ENCODE results near the gene FCAMR.

DNA sequence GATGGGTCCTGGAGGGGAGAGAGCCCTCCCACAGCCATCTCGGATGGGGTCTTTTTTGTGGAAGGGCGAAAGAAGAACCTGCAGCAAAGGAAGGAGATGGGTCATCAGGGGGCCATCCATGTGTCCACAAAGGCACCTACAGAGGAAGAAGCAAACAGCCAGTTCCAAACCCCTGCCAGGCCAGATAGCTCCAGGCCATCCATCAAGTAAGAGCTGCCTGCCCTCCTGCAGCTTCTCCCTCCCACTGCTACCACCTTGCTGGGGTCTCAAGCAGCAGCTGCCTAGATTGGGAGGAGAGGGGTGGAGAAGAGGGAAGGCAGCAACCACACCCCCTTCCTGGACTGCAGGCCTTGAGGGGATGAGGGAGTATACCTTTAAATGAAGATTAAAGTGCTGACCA is 4.5 kb downstream of the FCAMR start:
- TF ChIP-seq, protein P1, sequence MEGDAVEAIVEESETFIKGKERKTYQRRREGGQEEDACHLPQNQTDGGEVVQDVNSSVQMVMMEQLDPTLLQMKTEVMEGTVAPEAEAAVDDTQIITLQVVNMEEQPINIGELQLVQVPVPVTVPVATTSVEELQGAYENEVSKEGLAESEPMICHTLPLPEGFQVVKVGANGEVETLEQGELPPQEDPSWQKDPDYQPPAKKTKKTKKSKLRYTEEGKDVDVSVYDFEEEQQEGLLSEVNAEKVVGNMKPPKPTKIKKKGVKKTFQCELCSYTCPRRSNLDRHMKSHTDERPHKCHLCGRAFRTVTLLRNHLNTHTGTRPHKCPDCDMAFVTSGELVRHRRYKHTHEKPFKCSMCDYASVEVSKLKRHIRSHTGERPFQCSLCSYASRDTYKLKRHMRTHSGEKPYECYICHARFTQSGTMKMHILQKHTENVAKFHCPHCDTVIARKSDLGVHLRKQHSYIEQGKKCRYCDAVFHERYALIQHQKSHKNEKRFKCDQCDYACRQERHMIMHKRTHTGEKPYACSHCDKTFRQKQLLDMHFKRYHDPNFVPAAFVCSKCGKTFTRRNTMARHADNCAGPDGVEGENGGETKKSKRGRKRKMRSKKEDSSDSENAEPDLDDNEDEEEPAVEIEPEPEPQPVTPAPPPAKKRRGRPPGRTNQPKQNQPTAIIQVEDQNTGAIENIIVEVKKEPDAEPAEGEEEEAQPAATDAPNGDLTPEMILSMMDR (conservative IDR thresholded peaks at IDR 0.05 in 1 of 2, IDR thresholded peaks at IDR 0.05 in 1 of 2; ENCODE audit: low read depth in 1 of 2, low read length in 2 of 2), result no peak
- no peak for TF ChIP-seq EZH2 (IDR thresholded peaks at IDR 0.05; ENCODE audit: low read length, missing control alignments)
